ENCODE results near the gene CD7.

Gene CD7

GRCh38 chr17:82266142-82266541, 51.3 kb downstream of the CD7 start:
- TF ChIP-seq CTCF (conservative IDR thresholded peaks at IDR 0.05) (no peak), ZFX (IDR thresholded peaks at IDR 0.05) (no peak)
- H3K27ac ChIP-seq, result no peak overlapping the region

Measured in C4-2B (cell line).